Measurements from ENCODE around the gene MAP4. TPM values are rescaled to one million over a fixed set of nuclear protein-coding genes. Genes with fewer than 3 reads are reported as not detected.

Gene MAP4
- total and polyA plus RNA-seq, 2 of the 13 experiments (the other 11 are each of a cell fraction or from before 2014, with no cell fraction given) = 33.1 to 38.7 TPM

GRCh38 chr3:47907784-47908183, 108.4 kb downstream of the MAP4 start (continued):
- TF ChIP-seq HINFP (CRISPR knock-in tag; IDR thresholded peaks at IDR 0.05; ENCODE audit: low read depth) (no peak), ARID3A (IDR thresholded peaks at IDR 0.05; ENCODE audit: low read depth, low read length) (no peak)

- BruUV-seq (replicated peaks) = no TSS peak
- no peak overlapping the region for H3K4me2 ChIP-seq (ENCODE audit: low read depth, low read length)
- TF ChIP-seq ZNF205 (CRISPR knock-in tag; IDR thresholded peaks at IDR 0.05) (no peak), GATAD1 (CRISPR knock-in tag; IDR thresholded peaks at IDR 0.05) (no peak), ZNF646 (CRISPR knock-in tag; IDR thresholded peaks at IDR 0.05) (no peak), TAF1 (CRISPR knock-in tag; IDR thresholded peaks at IDR 0.05) (no peak), NR2F2 (IDR thresholded peaks at IDR 0.05; ENCODE audit: borderline replicate concordance, low read depth) (no peak), EEA1 (CRISPR knock-in tag; IDR thresholded peaks at IDR 0.05; ENCODE audit: borderline replicate concordance) (no peak), PTBP1 (IDR thresholded peaks at IDR 0.05; ENCODE audit: low read depth, low read length, poor library complexity, severe bottlenecking) (no peak), ZNF180 (CRISPR knock-in tag; IDR thresholded peaks at IDR 0.05; ENCODE audit: borderline replicate concordance, low read depth) (no peak), ATF2 (CRISPR knock-in tag; IDR thresholded peaks at IDR 0.05) (no peak), SRF (IDR thresholded peaks at IDR 0.05; ENCODE audit: low read depth, low read length) (no peak), NCOA1 (CRISPR knock-in tag; IDR thresholded peaks at IDR 0.05) (no peak), ETV6 (CRISPR knock-in tag; conservative IDR thresholded peaks at IDR 0.05) (no peak)
- no peaks in the 10 kb centered on the region for H3K9me3 ChIP-seq (ENCODE audit: low read length)
- no peaks in the 10 kb centered on the region for H3K27me3 ChIP-seq (ENCODE audit: control insufficient read depth in 1 of 2, insufficient read depth in 2 of 2, low read length in 2 of 2)
- no peak overlapping the region for H3K4me3 ChIP-seq (replicated peaks in 1 of 3; ENCODE audit: insufficient read depth in 1 of 3, low read depth in 2 of 3, low read length in 3 of 3)
- ATAC-seq (no peak), DNase-seq (ENCODE audit: low spot score) (no peak), FAIRE-seq (no peak)
- CTCF ChIA-PET (ENCODE audit: low intra/inter-chr PET ratio, low total read pairs) = no interaction called here
- H3K4me1 ChIP-seq (ENCODE audit: insufficient read depth, low read length) = peaks cover 13% of the 10 kb centered on the region
- intact Hi-C loops (cut with micrococcal nuclease; ENCODE audit: unreplicated experiment) = no loop called here
- no peak overlapping the region for H3K27ac ChIP-seq (ENCODE audit: extremely low read length, insufficient read depth, low read length)
- in situ Hi-C loops (cut with HindIII; ENCODE audit: extremely low pct_ligation_motif_present, low pct_unique_long_range_greater_than_20kb) = no loop called here
- no peaks in the 10 kb centered on the region for H3K79me2 ChIP-seq (ENCODE audit: insufficient read depth, low read length)
- no peaks in the 10 kb centered on the region for H4K20me1 ChIP-seq (ENCODE audit: insufficient read depth, low read length)
- H2AFZ ChIP-seq (ENCODE audit: low read length) = no peak overlapping the region
- H3K9ac ChIP-seq (ENCODE audit: insufficient read depth, low read depth, low read length) = no peak overlapping the region
- POLR2A ChIA-PET = no interaction called here
- peaks cover 5 to 24% of the 10 kb centered on the region in 2 experiments; a peak in 3 of 5 replicates for H3K36me3 ChIP-seq (replicated peaks in 1 of 2; ENCODE audit: control insufficient read depth in 1 of 2, insufficient read depth in 2 of 2, low read length in 2 of 2)
Measured at GRCh38 chr3:47902746-47903145, 113.5 kb downstream of the MAP4 start.
